Activated B cell treated with CpG ODN at 0.5 μM for 24 hours (primary cell): Measurements from ENCODE around the gene FOXP1. TPM values are rescaled to one million over a fixed set of nuclear protein-coding genes. Genes with fewer than 3 reads are reported as not detected.

Source experiments
- ATAC-seq: fragments of 200-7000 bp; cut with Tn5 transposase; one replicate; pipeline ENCODE4 v1.10.0; 2021; ENCODE audit warnings: low read depth, mild to moderate bottlenecking, moderate library complexity
- CTCF ChIA-PET: fragments of 350-600 bp; sonication (Branson Sonifier 250); formaldehyde crosslinking; loops from one replicate; lab custom pipeline; 2021; ENCODE audit warnings: antibody characterized with exemption; lab: Charles Lee
- POLR2A ChIA-PET: fragments of 350-600 bp; sonication (Branson Sonifier 250); formaldehyde crosslinking; loops from one replicate; lab custom pipeline; 2021; ENCODE audit warnings: antibody characterized with exemption; lab: Charles Lee
- DNase-seq: peaks from one replicate; pipeline ENCODE4 v3.0.0; 2022
- H3K27ac Mint-ChIP-seq: one replicate; pipeline ENCODE4 v1.8.0; 2020; ENCODE audit warnings: mixed read lengths
- H3K27me3 Mint-ChIP-seq: one replicate; pipeline ENCODE4 v1.8.0; 2021; ENCODE audit warnings: mixed read lengths
- H3K36me3 Mint-ChIP-seq: one replicate; pipeline ENCODE4 v1.8.0; 2021; ENCODE audit warnings: low read depth, mixed read lengths
- H3K4me1 Mint-ChIP-seq: one replicate; pipeline ENCODE4 v1.8.0; 2021; ENCODE audit warnings: mixed read lengths
- H3K4me3 Mint-ChIP-seq: one replicate; pipeline ENCODE4 v1.8.0; 2020; ENCODE audit warnings: mild to moderate bottlenecking, mixed read lengths
- H3K9me3 Mint-ChIP-seq: one replicate; pipeline ENCODE4 v1.8.0; 2020; ENCODE audit warnings: mixed read lengths
- intact Hi-C: fragments of 100-400 bp; cut with micrococcal nuclease; formaldehyde crosslinking; loops from one replicate; pipeline ENCODE4 v1.15.1; 2024
- total RNA-seq: library from RNA; stranded (reverse); gene quantifications from 2 replicates; pipeline ENCODE4 v1.2.3, GENCODE V29; 2022
- TF ChIP-seq, protein P1 (sequence below): fragments of 200-600 bp; IDR thresholded peaks from one replicate; pipeline ENCODE4 v1.8.0; 2022; ENCODE audit warnings: antibody characterized with exemption, mild to moderate bottlenecking

Gene FOXP1
- total RNA-seq, 1 donor from 2014 or later: 563 TPM

DNA sequence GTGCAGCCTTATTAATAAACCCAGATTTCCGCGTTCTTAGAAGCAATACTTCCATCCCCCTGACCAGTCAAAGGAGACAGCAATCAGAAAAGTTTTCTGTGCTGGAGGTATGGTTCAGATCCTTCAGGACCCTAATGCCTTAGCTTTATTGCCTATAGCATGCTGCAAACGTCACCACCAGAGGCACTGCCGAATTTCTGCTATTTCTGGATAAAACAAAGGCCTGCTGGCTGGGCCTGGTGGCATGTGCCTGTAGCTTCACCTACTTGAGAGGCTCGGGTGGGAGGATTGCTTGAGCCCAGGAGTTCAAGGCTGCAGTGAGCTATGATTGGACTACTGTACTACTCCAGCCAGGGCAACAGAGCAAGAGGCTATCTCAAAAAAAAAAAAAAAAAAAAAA lies 407.2 kb downstream of the FOXP1 start:
- ChIA-PET POLR2A (no interaction called here), CTCF (no interaction called here)
- TF ChIP-seq, protein P1, sequence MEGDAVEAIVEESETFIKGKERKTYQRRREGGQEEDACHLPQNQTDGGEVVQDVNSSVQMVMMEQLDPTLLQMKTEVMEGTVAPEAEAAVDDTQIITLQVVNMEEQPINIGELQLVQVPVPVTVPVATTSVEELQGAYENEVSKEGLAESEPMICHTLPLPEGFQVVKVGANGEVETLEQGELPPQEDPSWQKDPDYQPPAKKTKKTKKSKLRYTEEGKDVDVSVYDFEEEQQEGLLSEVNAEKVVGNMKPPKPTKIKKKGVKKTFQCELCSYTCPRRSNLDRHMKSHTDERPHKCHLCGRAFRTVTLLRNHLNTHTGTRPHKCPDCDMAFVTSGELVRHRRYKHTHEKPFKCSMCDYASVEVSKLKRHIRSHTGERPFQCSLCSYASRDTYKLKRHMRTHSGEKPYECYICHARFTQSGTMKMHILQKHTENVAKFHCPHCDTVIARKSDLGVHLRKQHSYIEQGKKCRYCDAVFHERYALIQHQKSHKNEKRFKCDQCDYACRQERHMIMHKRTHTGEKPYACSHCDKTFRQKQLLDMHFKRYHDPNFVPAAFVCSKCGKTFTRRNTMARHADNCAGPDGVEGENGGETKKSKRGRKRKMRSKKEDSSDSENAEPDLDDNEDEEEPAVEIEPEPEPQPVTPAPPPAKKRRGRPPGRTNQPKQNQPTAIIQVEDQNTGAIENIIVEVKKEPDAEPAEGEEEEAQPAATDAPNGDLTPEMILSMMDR: no peak
- no peak overlapping the region for H3K27ac Mint-ChIP-seq
- ATAC-seq (no peak), DNase-seq (no peak)
- H3K27me3 Mint-ChIP-seq: no peaks in the 10 kb centered on the region
- no peaks in the 10 kb centered on the region for H3K9me3 Mint-ChIP-seq
- H3K4me1 Mint-ChIP-seq: peaks cover 29% of the 10 kb centered on the region
- intact Hi-C loops: no loop called here
- no peak overlapping the region for H3K4me3 Mint-ChIP-seq
- H3K36me3 Mint-ChIP-seq: peaks cover 62% of the 10 kb centered on the region

DNA sequence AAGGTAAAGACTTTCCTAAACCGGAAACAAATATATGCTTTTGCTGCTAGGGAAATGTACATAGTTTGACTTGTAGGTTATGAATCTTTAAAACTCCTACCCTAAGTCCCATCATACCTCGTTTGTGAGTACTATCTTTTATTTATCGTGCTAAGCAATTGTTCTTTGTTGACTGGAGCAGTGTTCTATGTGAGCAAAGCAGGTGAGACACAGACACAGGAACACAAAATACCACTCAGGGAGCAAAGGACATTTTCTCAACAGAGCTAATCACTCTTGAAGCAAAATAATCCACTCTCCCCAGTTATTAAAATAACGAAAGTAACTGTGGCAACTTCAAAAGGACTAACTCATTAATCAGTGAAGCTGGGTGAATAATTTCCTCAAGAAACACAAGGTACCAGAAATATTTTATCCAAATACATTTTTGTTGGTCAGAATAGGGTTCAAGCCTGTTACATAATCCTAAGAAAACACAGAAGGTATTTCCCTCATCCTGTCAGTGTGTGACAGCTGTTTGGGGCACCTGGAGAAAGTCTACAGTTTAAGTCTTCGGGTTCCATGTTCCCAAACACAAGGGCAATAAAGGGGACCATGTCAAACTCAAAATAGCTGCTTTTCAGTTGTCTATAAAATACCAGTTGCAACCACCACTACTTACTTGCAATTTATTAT lies 407.7 kb downstream of the FOXP1 start:
- Mint-ChIP-seq H3K9me3 (no peaks in the 10 kb centered on the region), H3K27ac (peak overlapping the region; percentile 16), H3K27me3 (no peaks in the 10 kb centered on the region), H3K4me1 (peaks cover 24% of the 10 kb centered on the region), H3K4me3 (no peak overlapping the region), H3K36me3 (peaks cover 62% of the 10 kb centered on the region)
- CTCF ChIA-PET: no interaction called here
- intact Hi-C loops: no loop called here
- DNase-seq (no peak), ATAC-seq (no peak)
- POLR2A ChIA-PET: interaction anchor here (0.7 kb wide), 1 partner anchor 31 kb away, joined by 3 read pairs; no protein-coding TSS in a partner anchor
- TF ChIP-seq, protein P1: no peak

DNA sequence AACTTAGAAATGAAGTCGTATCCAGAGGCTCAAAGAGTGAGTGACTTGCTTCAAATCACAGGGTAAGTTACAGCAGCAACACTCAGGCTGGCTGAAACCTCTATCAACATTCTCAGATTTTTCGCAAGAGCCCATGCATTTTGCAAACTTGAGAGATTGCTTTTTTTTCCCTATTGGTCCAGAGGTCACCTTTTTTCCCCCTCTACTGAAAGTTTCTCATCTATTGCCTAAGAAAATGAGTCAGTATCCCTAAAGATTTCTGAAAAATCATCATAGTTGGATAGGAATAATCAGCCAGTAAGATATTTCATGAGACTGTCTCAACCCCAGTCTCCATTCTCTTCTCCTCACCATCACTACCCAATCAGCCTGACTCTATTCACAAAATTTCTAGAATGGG lies 410.6 kb downstream of the FOXP1 start:
- ChIA-PET POLR2A (no interaction called here), CTCF (no interaction called here)
- H3K27me3 Mint-ChIP-seq: no peaks in the 10 kb centered on the region
- DNase-seq: no peak
- TF ChIP-seq, protein P1: no peak
- peak overlapping the region; percentile 47 for H3K27ac Mint-ChIP-seq
- peaks cover 33% of the 10 kb centered on the region for H3K4me1 Mint-ChIP-seq
- H3K4me3 Mint-ChIP-seq: no peak overlapping the region
- H3K36me3 Mint-ChIP-seq: peaks cover 61% of the 10 kb centered on the region
- no peak for ATAC-seq
- no peaks in the 10 kb centered on the region for H3K9me3 Mint-ChIP-seq
- intact Hi-C loops: loop anchor here (2.0 kb wide), 1 partner anchor 18 kb away; no protein-coding TSS in a partner anchor

DNA sequence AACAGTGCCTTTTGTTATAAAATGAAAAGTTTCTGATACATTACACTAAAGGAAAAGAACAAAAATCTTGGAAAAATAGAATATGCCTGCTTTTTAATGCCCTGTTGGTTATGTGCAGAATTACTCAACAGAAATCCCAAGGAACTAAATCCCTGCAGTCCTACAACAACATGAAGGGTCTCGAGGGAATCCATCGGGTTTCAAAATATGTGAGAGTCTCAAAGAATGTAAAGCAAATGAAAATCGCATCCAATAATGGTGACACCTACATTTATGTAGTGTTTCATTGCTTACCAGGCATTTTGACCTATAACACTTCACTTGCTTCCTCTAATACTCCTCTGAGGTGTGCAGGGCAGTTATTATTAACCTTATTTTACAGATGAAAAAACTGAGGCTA lies 411.3 kb downstream of the FOXP1 start:
- Mint-ChIP-seq H3K36me3 (peaks cover 63% of the 10 kb centered on the region), H3K9me3 (no peaks in the 10 kb centered on the region), H3K27me3 (no peaks in the 10 kb centered on the region), H3K27ac (peak overlapping the region; percentile 47), H3K4me3 (no peak overlapping the region), H3K4me1 (peaks cover 30% of the 10 kb centered on the region)
- no peak for ATAC-seq
- CTCF ChIA-PET: no interaction called here
- DNase-seq: no peak
- POLR2A ChIA-PET: interaction anchor here (0.6 kb wide), 1 partner anchor 10 kb away, joined by 3 read pairs; no protein-coding TSS in a partner anchor
- TF ChIP-seq, protein P1: no peak
- intact Hi-C loops: loop anchor here (2.0 kb wide), 1 partner anchor 17 kb away; no protein-coding TSS in a partner anchor

DNA sequence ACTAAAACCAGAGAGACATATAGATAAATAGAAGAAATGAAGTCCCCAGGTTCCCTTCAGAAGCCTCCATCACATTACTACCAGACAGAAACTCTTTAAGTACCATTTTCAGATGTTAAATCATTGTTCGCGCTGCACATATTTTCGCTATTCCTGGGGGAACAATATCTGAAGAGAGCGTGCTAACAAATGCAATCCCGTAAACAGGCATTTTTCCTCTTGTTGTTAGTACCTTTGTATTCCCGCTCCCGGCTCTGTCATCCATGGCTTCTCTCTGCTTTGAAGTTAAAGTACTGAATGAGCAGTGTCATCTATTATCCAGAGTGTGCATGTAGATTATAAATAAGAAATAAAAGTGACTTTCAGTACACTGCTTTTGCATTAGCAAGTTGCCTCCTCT lies 412.3 kb downstream of the FOXP1 start:
- H3K4me3 Mint-ChIP-seq: no peak overlapping the region
- H3K36me3 Mint-ChIP-seq: peaks cover 68% of the 10 kb centered on the region
- no peaks in the 10 kb centered on the region for H3K9me3 Mint-ChIP-seq
- no peaks in the 10 kb centered on the region for H3K27me3 Mint-ChIP-seq
- no peak overlapping the region for H3K27ac Mint-ChIP-seq
- peaks cover 28% of the 10 kb centered on the region for H3K4me1 Mint-ChIP-seq
- intact Hi-C loops: no loop called here
- ChIA-PET CTCF (no interaction called here), POLR2A (no interaction called here)
- ATAC-seq (no peak), DNase-seq (no peak)
- TF ChIP-seq, protein P1: no peak
